AG20443 (cell line): ENCODE results near the gene USP31.
"Not testable (repeated sequence)": the region's sequence is repeated elsewhere in the genome, so short reads cannot be mapped to it uniquely, and the experiment has no call there.

Experiments
- DNase-seq: peaks from one replicate; pipeline ENCODE4 v3.0.0; 2012; ENCODE audit warnings: low spot score, mixed read lengths

USP31 gene

DNA sequence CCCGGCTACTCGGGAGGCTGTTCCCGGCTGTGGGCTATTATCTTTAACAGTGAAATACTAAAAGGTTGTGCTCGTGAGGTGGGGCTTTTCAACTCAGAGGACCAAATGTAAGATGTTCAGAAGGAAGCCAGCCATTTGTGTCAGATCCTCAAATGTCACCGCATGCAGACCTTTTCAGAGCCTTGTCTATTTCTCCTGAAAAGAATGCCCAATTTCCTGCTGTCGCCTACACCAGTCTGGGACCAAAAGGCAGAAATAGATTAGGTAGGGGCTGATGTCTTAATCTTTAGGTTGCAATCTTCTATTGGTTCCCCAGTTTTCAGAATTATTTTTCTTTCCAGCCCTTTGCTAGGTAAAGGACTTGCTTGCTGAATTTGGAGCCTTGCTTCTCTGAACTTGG lies 8.9 kb upstream of the USP31 start:
- DNase-seq: no peak

DNA sequence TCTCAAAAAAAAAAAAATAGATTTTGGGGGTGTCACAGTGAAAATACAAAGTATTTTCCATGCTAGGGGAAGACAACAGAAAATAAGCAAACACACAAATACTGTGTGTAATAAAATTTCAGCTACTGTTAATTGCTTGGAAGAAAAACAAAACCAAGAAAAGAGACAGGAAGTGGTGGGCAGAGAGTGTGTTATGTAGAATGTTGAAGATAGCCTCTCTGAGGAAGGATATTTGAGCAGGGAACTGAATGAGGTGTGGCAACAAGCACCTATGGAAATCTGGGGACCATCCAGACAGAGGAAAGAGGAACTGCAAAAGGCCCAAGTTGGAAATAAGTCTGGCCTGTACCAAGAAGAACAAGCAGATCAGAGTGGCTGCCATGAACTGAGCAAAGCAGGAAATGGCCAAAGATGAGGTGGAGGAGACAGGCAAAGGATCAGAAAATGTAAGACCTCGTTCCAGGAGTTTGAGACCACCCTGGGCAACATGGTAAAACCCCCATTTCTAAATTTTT lies 7.8 kb upstream of the USP31 start:
- no peak for DNase-seq

DNA sequence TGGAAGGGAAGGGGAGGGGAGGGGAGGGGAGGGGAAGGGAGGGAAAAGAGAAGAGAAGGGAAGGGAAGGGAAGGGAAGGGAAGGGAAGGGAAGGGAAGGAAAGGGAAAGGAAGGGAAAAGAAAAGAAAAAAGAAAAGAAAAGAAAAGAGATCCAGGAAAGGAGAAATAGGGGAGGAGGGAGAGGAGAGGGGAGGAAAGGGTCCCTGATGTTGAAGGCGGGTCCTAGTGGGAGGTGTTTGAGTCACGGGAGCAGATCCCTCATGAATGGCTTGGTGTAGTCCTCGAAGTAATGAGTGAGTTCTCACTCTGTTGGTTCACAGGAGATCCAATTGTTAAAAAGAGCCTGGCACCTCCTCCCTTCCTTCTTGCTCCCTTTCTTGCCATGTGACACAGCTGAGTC lies 6.9 kb upstream of the USP31 start:
- DNase-seq: no peak

DNA sequence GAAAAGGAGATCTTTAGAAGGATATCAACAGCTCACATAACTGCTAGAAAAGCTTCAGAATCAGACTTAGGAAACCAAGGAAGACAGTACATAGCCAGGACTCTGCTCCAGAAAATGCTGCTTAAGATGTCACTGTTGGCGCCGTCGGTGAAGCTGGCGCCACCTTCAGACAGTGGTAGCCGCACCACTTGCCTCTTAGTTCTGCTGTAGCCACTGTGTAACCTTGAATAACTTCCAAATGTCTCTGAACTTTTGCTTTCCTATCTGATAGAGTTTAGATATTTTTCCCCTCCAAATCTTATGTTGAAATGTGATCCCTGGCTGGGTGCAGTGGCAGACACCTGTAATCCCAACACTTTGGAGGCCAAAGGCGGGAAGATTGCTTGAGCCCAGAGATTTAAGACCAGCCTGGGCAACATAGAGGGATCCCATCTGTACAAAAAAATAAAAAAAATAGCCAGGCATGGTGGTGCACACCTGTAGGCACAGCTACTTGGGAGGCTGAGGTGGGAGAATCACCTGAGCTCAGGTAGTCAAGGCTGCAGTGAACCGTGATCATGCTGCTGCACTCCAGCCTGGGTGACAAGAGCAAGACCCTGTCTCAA lies 6.3 kb upstream of the USP31 start:
- DNase-seq: no peak

DNA sequence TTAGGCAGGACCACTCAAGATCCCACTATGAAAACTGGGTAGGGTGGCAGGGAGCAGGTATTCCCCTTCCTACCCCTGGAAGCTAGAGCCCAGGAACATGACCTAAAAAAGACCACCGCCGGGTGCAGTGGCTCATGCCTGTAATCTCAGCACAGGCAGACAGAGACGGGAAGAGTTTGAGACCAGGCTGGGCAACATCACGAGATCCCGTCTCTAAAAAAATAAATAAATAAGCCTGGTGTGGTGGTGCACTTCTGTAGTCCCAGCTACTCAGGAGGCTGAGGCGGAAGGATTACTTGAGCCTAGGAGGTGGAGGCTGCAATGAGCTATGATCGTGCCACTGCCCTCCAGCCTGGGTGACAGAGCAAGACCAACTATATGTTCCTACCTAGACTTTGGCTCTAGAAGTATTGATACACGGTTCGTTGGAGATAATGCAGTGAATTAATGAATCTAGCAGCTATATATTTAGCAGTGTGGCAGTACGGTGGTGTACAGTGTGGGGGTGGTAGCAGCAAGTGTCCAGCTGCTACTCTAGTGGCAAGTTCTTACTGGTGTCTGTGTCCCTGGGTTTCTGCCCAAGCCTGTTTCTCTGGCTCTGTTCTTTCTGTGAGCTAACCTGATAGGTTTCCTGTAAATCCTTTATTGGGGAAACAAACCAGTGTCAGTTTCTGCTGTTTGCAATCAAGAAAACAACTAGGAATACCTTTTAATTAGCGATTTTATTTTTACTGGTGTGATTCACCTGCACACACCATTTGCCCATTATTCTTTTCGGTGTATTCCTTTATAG lies 3.3 kb upstream of the USP31 start:
- no peak for DNase-seq

DNA sequence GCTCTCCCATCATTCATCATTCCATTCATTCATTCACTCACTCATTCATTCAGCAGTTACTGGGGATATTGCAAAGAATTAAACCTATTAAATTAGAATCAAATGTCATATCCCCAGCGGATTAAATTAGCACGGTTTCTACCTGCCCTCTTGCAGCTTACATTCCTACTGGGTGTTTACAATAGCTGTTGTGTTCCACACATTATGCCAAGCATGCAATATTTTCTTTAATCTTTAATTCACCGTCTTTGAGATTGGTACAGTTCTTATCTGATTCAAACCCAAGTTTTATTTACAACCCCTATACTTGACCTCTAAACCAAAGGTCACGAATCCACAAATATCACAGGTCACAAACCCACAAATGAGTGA lies 727 bp upstream of the USP31 start:
- no peak for DNase-seq

DNA sequence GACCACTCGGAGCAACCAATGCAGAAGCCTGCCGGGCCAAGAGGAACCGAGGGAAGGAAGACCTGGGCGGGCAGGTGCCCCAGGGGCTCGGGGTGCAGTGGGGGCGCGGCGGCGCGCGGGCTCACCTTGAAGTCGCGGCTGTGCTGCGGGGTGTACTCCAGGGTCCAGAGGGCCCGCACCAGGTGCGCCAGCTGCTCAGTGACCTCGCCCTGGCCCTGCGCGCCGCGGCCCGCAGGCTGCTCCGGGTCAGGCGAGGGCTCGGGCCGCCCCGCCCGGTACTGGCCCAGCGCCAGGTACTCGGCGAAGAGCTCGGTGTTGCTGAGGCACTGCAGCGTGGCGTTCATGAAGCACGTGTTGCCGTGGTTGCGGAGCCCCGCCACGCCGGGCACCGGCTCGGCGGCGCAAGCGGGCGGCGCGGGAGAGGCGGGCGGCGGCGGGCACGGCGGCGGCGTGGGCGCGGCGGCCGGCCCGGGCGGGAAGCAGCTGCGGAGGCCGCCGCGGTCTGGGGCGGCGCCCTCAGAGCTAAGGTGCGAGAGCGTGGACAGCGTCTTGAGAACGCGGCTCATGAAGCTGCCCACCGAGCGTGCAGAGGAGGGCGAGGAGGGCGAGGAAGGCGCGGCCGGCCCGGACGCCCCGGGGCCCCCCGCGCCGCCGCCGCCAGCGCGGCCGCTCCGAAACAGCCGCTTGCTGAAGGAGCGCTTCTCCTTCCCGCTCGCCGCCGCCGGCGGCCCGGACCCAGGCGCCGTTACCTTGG lies 562 bp downstream of the USP31 start:
- DNase-seq: peak; percentile 79

DNA sequence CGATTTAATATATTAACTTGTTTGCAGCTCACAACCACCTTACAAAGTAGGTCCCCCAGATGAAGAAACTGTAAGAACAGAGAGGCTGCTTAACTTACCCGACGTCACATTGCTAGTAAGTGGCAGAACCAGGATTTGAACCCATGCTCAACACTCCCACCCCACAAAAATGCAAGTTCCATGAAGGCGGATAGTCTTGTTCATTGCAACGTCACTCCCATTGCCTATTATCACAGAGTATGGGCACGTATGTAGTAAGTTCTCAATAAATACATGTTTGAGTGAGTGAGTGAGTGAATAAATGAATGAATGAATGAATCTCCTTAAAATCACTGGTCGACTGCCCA lies 1.1 kb downstream of the USP31 start:
- DNase-seq: no peak

DNA sequence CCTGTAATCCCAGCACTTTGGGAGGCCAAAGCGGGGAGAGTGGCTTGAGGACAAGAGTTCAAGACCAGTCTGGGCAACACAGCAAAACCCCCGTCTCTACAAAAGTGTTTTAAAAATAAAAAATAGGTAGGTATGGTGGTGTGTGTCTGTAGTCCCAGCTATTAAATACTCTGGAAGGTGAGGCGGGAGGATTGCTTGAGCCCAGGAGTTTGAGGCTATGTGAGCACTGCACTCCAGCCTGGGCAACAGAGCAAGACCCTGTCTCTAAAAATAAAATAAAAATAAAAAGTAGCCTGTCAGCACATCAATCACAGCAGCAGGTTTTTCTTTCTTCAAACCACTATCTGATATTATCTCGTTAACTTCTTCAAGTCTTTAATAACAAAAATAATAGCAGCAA lies 1.6 kb downstream of the USP31 start:
- no peak for DNase-seq

DNA sequence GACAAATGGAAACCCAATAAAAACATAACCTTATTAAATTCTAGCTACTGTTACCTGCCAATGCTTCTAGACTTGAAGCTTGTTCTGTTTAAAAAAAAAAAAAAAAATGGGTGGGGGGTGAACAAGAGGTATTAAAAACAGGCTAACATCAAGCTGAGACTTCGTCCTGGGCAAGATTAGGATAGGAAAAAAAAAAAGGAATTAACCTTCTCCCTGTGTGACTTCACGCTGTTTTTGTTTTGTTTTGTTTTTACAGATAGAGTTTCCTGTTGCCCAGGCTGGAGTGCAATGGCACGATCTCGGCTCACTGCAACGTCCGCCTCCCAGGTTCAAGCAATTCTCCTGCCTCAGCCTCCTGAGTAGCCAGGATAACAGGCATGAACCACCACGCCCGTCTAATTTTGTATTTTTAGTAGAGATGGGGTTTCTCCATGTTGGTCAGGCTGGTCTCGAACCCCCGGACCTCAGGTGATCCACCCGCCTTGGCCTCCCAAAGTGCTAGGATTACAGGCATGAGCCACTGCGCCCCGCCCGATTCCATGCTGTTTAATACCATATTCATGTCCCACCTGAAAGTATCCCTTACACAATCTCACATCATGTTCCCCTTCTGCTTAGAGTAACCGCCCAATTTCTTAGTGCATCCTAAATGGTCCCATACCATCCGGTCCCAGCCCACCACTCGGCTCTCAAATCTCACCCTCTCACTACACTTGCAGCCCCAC lies 2.2 kb downstream of the USP31 start:
- DNase-seq: no peak

DNA sequence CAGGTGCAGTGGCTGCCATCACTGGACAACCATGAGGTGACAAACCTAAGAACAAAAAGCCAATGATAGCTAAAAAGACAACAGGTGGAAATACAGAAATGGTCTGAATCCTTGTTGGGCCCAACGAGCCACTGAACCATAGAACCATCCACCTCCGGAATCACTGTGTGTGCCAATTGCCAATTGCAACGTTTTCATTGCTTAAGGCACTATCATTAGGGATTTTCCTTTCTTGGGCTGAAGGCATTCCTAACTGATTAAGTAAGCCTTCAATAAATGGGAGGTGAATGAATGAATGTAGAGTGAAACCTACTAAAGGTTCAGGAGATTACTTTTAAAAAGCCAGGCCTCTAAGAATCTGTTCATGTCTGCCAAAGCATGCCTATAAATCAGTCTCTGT lies 3.6 kb downstream of the USP31 start:
- peak; percentile 16 for DNase-seq

DNA sequence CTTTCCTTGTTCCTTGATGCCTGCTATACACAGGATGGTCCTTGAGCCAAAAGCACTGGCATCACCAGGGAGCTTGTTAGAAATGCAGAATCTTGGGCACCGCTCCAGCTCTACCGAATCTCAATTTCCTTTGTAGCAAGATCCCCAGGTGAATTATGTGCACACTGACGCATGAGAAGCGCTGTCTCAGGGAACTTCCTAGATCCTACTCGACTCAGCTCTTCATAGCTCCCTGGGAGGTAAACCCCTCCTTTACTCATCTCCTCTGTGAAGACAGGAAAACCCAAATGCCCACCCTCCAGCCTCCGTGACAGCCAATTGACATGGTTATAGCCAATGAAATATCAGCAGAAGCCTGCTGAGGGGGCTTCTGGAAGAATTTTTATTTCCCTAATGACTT lies 4.1 kb downstream of the USP31 start:
- DNase-seq: no peak

DNA sequence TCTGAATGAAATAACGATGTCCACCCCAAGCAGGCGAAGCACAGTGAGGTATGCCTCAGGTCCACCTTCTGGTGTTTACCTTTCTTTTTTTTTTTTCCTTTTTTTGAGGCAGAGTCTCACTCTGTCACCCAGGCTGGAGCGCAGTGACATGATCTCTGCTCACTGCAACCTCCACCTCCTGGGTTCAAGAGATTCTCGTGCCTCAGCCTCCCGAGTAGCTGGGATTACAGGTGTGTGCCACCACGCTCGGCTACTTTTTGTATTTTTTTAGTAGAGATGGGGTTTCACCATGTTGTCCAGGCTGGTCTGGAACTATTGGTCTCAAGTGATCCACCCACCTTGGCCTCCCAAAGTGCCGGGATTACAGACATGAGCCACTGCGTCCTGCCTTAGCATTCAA lies 4.9 kb downstream of the USP31 start:
- not testable (repeated sequence) for DNase-seq

DNA sequence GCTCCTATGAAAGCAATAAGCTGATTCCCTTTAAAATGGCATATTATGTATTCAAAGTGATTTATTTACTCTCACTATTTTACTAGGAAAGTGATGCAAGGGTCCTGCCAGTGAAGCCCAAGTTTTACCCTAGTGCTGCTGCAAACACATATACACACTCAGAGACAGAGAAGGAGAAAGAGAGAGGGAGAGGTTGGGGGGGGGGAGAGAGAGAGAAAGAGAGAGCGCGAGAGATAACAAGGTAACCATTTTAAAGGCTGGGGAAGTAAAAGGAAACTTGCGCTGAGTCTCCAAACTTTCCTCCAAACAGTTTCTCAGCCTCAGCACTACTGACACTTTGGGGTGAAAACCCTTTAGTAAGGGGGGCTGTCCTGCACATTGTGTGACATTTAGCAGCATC lies 5.9 kb downstream of the USP31 start:
- DNase-seq: no peak

DNA sequence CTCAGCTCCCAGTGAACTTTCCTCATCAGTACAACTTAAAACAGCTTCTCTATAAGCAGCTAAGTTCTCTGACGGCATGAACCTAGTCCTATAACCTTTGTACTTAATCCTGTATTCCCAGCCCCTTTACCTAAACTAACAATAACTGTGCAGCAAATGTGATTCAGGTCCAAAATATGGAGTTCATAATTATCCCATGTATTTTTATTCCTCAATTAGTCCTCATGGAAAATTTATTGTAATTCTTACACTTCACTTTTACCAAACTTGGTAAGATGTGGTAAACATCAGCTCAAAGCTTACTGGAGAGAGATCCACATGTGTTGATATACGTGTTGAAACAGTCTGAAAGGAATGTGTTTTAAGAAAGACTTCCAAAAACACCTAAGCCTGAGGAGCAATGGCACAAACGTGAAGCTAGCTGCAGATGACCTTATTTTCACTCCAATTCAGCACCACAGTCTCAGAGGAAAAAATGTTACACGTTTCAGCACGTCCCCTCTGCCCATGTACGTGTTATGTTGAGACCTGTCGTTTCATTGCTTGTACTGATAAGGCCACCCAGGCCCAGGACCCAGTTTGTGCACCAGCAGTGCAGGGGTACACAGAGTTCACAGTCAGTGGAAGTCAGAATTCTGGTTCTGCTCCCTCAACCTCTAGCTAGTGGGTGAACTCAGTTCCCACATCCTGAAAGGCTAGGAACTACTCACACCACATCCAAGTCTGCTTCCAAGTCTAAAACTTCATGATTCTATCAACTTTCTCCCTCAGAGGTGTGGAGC lies 7.1 kb downstream of the USP31 start:
- DNase-seq: no peak

DNA sequence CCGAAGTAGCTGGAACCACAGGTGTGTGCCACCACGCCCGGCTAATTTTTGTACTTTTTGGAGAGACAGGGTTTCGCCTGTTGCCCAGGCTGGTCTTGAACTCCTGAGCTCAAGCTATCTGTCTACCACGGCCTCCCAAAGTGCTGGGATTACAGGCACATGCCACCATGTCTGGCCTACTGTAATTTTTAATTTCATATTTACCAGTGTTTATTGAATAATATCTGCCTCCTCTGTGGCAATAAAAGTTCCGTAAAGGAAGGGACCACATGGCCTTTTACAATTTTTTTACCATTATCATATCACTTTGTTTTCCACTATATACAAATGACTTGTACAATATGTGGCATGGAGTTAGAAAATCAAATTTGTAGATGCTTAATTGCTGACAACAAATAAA lies 7.8 kb downstream of the USP31 start:
- DNase-seq: no peak

DNA sequence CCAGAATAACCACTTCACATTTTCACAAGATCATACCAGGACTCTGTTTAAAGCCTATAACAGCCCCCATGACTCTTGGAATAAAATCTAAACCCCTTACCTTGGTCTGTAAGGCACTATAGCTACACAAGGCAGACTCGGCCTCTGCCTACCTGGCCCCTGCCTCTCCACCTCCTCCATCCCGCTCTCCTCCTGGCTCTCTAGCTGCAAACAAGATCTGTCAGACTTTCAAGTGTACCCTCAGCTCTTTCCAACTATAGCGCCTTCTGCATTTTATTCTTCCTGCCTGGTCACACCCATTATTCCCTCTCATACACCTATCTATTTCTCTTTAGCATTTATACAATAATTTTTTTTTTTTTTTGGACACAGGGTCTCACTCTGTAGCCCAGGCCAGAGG lies 8.2 kb downstream of the USP31 start:
- DNase-seq: no peak

DNA sequence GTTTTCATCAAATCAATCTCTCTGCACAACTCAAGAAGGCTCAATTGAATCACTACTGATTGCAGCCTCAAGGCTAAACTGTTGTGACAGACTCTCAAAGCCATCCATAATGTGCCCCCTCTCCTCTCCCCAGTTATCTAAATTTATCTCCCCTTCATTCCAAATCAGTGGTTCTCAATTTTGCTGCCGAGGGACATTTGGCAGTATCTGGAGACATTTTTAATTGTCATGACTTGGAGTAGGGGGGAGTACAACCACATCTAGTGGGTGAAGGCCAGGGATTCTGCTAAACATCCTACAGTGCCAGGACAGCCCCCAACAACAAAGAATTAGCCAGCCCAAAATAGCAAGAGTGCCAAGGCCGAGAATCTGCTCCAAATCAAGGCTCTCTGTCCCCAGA lies 9.1 kb downstream of the USP31 start:
- DNase-seq: no peak

DNA sequence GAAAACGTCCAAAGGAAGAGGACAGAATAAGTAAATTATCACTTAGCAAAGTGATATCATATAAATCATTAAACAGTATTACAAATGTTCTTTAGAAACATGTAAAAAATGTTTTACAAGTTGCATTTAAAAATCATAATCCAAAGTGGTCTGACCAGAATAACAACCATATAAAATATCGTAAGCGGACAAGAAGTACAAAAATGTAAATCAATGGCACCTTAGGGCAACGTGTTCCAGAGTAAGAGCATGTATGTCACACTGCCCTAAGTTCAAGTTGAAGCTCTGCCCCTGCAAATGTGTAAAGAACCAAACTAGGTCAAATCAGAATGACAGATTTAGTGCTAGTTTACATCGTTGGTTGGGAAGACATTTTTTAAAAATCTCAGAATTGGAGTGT lies 11.4 kb downstream of the USP31 start:
- no peak for DNase-seq

DNA sequence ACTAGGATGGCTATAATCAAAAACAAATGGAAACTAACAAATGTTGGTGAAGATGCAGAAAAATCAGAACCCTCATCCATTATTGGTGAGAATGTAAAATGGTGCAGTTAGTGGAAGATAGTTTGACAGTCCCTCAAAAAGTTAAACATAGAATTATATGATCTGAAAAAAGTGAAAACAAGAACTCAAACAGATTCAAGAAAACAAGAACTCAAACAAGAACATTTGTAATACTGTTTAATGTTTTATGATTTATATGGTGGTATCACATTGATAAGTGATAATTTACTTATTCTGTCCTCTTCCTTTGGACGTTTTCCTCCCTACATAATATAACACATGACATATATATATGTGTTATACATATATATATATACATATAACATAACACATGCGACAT lies 12.0 kb downstream of the USP31 start:
- DNase-seq: no peak

DNA sequence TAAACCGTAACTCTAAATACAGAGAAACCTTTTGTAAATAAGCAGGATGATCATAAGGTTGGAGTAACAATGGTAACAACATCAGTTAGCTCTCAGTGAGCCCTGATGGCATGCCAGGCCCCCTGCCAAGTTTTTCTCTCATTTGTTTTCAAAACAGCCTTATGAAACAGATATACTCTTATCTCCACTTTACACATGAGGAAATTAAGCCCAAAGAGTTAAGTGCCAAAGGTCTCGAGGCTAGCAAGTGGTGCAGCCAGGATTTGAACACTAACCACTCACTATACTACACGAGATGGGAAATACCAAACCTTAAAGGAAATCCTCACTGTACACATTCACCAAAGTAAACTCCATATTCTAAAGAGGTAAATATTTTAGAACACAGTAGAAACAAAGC lies 15.0 kb downstream of the USP31 start:
- no peak for DNase-seq
